Measurements from ENCODE around the gene SLC22A17. TPM values are rescaled to one million over a fixed set of nuclear protein-coding genes. Genes with fewer than 3 reads are reported as not detected.
"Not testable (repeated sequence)": the region's sequence is repeated elsewhere in the genome, so short reads cannot be mapped to it uniquely, and the experiment has no call there.

SLC22A17 gene
- total RNA-seq, 1 donor from 2014 or later = 49.0 TPM

DNA sequence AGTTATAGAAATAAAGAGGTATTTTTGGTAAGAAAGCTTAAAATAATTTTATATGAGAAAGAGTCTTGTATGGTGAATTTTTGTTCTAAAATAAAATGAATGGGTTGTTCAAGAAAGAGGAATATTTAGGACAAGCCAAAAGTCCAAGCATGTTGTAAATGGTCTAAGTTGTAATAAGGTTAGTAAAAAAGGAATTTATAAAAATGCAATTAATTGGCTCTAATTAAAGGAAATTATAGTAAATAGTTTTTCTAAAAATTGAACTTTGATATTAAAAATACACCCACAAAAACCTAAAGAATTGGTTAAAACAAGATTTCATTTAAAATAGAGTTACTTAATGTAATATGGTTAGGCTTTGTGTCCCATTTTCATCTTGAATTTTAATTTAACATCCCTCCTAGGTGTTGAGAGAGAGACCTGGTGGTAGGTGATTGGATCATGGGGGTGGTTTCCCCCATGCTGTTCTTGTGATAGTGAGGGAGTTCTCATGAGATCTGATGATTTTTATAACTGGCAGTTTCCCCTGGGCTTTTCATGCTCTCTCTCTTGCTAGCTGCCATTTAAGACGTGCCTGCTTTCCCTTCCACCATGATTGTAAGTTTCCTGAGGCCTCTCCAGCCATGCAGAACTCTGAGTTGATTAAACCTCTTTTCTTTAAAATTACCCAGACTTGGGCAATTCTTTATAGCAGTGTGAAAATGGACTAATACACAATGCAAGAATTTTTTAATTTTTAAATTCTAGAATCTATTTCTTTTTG is 13.0 kb downstream of the SLC22A17 start:
- Mint-ChIP-seq H3K27ac (no peak overlapping the region), H3K4me1 (no peaks in the 10 kb centered on the region), H3K9me3 (peaks cover 16% of the 10 kb centered on the region), H3K36me3 (no peaks in the 10 kb centered on the region), H3K27me3 (ENCODE audit: low read depth) (peaks cover 5% of the 10 kb centered on the region), H3K4me3 (no peak overlapping the region)
- no peak for TF ChIP-seq CTCF (IDR thresholded peaks at IDR 0.05; ENCODE audit: unreplicated experiment)
- DNase-seq (ENCODE audit: low spot score in 2 of 2, unreplicated experiment in 2 of 2) = no peak

GRCh38 chr14:23335623-23336022 is 17.1 kb downstream of the SLC22A17 start:
- Mint-ChIP-seq H3K4me3 (no peak overlapping the region), H3K9me3 (peaks cover 14% of the 10 kb centered on the region), H3K27ac (no peak overlapping the region), H3K27me3 (ENCODE audit: low read depth) (peaks cover 3% of the 10 kb centered on the region), H3K4me1 (no peaks in the 10 kb centered on the region), H3K36me3 (no peaks in the 10 kb centered on the region)
- DNase-seq (ENCODE audit: low spot score in 2 of 2, unreplicated experiment in 2 of 2) = no peak
- no peak for TF ChIP-seq CTCF (IDR thresholded peaks at IDR 0.05; ENCODE audit: unreplicated experiment)

DNA sequence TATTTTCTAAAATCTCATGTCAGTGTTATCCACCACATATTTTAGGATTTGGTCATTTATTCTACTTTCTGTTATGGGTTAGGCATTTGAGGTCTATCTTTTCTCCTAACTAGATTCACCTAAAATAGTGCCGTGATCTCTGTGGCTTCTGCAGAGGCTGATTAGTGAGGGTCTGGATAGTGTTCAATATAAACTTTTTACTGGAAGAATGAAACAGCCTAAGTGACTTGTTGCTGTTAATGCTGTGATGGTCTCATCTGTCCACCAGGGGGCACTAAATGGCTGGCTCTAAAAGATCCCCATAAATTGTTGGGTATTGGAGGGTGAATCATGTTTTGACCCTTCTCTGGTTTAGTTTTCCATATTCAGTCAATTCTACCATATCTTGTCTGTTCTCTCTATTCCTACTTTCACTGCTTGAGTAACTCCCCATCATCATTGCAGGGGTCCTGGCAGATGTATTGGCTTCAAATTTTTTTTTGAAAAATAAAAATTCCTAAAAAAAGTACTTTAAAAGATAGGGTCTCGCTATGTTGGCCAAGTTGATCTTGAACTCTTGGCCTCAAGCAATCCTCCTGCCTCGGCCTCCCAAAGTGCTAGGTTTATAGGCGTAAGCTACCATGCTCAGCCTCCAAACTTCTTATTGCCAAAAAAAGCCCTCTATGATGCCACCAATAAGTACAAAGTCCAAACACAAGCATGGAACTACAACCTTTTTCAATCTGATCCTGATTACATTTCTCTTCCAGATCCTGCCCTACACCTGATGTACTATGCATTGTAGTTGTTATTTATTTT is 24.5 kb downstream of the SLC22A17 start:
- H3K27ac Mint-ChIP-seq = no peak overlapping the region
- peaks cover 6% of the 10 kb centered on the region for H3K36me3 Mint-ChIP-seq
- DNase-seq (ENCODE audit: low spot score in 2 of 2, unreplicated experiment in 2 of 2) = peak in 1 of 2 experiments; percentile 70

DNA sequence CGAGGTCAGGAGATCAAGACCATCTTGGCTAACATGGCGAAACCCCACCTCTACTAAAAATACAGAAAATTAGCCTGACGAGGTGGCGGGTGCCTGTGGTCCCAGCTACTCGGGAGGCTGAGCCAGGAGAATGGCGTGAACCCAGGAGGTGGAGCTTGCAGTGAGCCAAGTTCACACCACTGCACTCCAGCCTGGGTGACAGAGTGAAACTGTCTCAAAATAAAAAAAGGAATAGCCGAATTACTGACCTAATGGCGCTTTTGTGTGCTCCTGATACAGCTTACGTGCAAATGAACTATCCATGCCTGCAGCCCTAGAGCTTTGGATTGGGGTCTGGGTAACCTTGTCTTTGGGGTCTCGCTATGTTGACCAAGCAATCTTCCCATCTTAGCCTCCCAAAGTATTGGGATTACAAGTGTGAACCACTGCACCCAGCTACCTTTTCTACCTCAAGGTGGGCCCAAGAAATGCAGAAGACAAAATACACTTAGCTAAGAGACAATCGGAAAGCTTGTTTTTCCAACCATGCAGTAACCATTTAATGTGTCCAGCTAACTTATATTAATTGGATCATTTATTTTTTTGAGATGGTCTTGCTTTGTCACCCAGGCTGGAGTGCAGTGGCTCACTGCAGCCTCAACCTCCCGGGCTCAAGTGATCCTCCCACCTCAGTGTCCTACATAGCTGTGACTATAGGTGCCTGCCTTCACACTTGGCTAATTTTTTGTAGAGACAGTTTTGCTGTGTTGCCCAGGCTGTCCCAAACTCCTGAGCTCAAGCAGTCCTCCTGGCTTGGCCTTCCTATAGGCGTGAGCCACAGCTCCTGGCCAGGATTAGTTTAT is 26.0 kb downstream of the SLC22A17 start:
- no peak for TF ChIP-seq CTCF (IDR thresholded peaks at IDR 0.05; ENCODE audit: unreplicated experiment)
- no peak for DNase-seq (ENCODE audit: low spot score in 2 of 2, unreplicated experiment in 2 of 2)
- peaks cover 19% of the 10 kb centered on the region for H3K4me1 Mint-ChIP-seq
- H3K36me3 Mint-ChIP-seq = peaks cover 11% of the 10 kb centered on the region
- H3K4me3 Mint-ChIP-seq = no peak overlapping the region
- H3K27me3 Mint-ChIP-seq (ENCODE audit: low read depth) = no peaks in the 10 kb centered on the region
- H3K9me3 Mint-ChIP-seq = no peaks in the 10 kb centered on the region
- H3K27ac Mint-ChIP-seq = peak overlapping the region; percentile 69

More for the DNA sequence above, 24.5 kb downstream of the SLC22A17 start:
- Mint-ChIP-seq H3K27me3 (ENCODE audit: low read depth) (no peaks in the 10 kb centered on the region), H3K9me3 (no peaks in the 10 kb centered on the region), H3K4me1 (peaks cover 11% of the 10 kb centered on the region), H3K4me3 (no peak overlapping the region)
- TF ChIP-seq CTCF (IDR thresholded peaks at IDR 0.05; ENCODE audit: unreplicated experiment) = peak; percentile 94

GRCh38 chr14:23325746-23326145 is 26.9 kb downstream of the SLC22A17 start:
- not testable (repeated sequence) for H3K4me3 Mint-ChIP-seq
- H3K27ac Mint-ChIP-seq = peak overlapping the region; percentile 64

More at GRCh38 chr14:23325746-23326145, 26.9 kb downstream of the SLC22A17 start:
- Mint-ChIP-seq H3K36me3 (peaks cover 11% of the 10 kb centered on the region), H3K4me1 (peaks cover 21% of the 10 kb centered on the region)
- not testable (repeated sequence) for H3K9me3 Mint-ChIP-seq; DNase-seq (ENCODE audit: low spot score in 2 of 2, unreplicated experiment in 2 of 2); H3K27me3 Mint-ChIP-seq (ENCODE audit: low read depth)

Data from mesothelial cell of epicardium (in vitro differentiated cells).